Transverse colon (tissue), 4 donors: Measurements from ENCODE around the gene MRPL20. TPM values are rescaled to one million over a fixed set of nuclear protein-coding genes. Genes with fewer than 3 reads are reported as not detected.

Experiments
- DNase-seq: peaks from one replicate; pipeline ENCODE4 v3.0.0-alpha.2; 2019
- H3K27ac ChIP-seq, 4 donors: fragments of 200-600 bp; sonication (generic); 2 replicates each; pipeline ENCODE4 v1.5.1; 2016 to 2018; ENCODE audit warnings: inconsistent platforms in 4 of 4
- H3K27me3 ChIP-seq: fragments of 200-600 bp; sonication (generic); 2 replicates; pipeline ENCODE4 v1.5.1; 2017; ENCODE audit warnings: inconsistent platforms
- H3K36me3 ChIP-seq, 4 donors: fragments of 200-600 bp; sonication (generic); 2 replicates each; pipeline ENCODE4 v1.5.1; 2017 to 2019; ENCODE audit warnings: inconsistent platforms in 4 of 4
- H3K4me1 ChIP-seq, 4 donors: fragments of 200-600 bp; sonication (generic); 2 replicates each; pipeline ENCODE4 v1.5.1; 2017 to 2020; ENCODE audit warnings: inconsistent platforms in 4 of 4
- H3K4me3 ChIP-seq, 4 donors: fragments of 200-600 bp; sonication (generic); 1 replicate in 1 of 4; 2 replicates in 3 of 4; pipeline versions ENCODE4 v1.5.1 to v1.6.1; 2017 to 2019; ENCODE audit warnings: inconsistent platforms in 4 of 4
- H3K9me3 ChIP-seq, 2 donors: fragments of 200-600 bp; sonication (generic); 2 replicates each; pipeline ENCODE4 v1.5.1; 2017 to 2019; ENCODE audit warnings: inconsistent platforms in 2 of 2
- EP300 ChIP-seq: sonication (generic); formaldehyde crosslinking; IDR thresholded peaks from one replicate; pipeline ENCODE4 v1.6.1; 2017; ENCODE audit warnings: antibody characterized with exemption, low read depth
- POLR2A ChIP-seq: fragments of 450-650 bp; IDR thresholded peaks from one replicate; pipeline ENCODE4 v1.6.1; 2016; ENCODE audit warnings: antibody characterized with exemption, mild to moderate bottlenecking, moderate library complexity
- POLR2AphosphoS5 ChIP-seq, 3 donors: sonication (generic); formaldehyde crosslinking; IDR thresholded peaks; one replicate each; pipeline ENCODE4 v1.6.1; 2016; ENCODE audit warnings: antibody characterized with exemption in 3 of 3
- WGBS, 2 donors: methylation state at CpG; one replicate each; pipeline ENCODE4 v1.1.5; 2018; ENCODE audit warnings: low coverage in 1 of 2; 5-methylcytosine and 5-hydroxymethylcytosine counted together
- in situ Hi-C, 4 donors: fragments of 200-750 bp; cut with MboI; loops; one replicate each; pipeline versions ENCODE4 v1.15.0 to v1.15.1; 2017; ENCODE audit warnings: low sequenced_read_pairs in 3 of 4, low pct_ligation_motif_present in 1 of 4, low pct_unique_long_range_greater_than_20kb in 1 of 4
- intact Hi-C: fragments of 100-400 bp; cut with DNase I; formaldehyde crosslinking; loops from one replicate; pipeline ENCODE4 v1.15.1; 2023; ENCODE audit warnings: low total_unique reads
- total RNA-seq, 4 donors: library from RNA; depleted of rRNA; stranded (reverse); fragments of >200 nt; gene quantifications; one replicate each; pipeline ENCODE4 v1.1.0, GENCODE V29; 2016
- TF ChIP-seq, protein P1 (sequence below), 5 experiments: fragments of 200-600 bp in 3 of 5; fragments of 450-650 bp in 2 of 5; sonication (generic) in 3 of 5; IDR thresholded peaks; 1 replicate in 2 of 5; 2 replicates in 3 of 5; pipeline ENCODE4 v1.5.1; 2016 to 2017; ENCODE audit warnings: antibody characterized with exemption in 5 of 5, inconsistent platforms in 3 of 5, mild to moderate bottlenecking in 2 of 5, moderate library complexity in 1 of 5

Gene MRPL20
- total RNA-seq, 4 donors from 2014 or later: 40.0 to 183 (median 97.0) TPM

DNA sequence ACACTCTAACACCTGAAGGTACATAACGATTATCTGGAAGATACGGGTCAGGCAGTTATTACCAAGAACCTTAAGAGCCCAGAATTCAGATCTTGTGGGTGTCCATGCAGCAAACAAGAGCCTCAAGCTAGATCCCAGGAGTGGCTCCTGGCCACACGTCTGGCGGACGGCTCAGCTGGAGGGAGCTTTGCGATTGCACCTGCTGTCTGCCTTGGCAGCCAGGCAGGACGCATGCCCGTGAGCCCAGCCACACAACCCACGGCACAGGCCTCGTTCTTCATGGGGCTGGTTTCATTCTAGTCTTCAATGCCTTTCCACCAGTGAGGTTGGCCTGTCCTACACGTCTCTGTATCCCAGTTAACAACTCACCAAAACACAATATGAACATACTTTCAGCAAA is 13.7 kb downstream of the MRPL20 start:
- Histone ChIP-seq H3K4me1 (peaks cover 5 to 15% (median 12%) of the 10 kb centered on the region in 4 donors), H3K4me3 (no peak overlapping the region), H3K9me3 (no peaks in the 10 kb centered on the region), H3K36me3 (peaks cover 0 to 70% (median 37%) of the 10 kb centered on the region in 4 donors), H3K27ac (no peak overlapping the region), H3K27me3 (no peaks in the 10 kb centered on the region)
- in situ Hi-C loops (no loop called here), intact Hi-C loops (no loop called here)
- TF ChIP-seq POLR2A: no peak
- TF ChIP-seq EP300: no peak
- TF ChIP-seq POLR2AphosphoS5 (IDR thresholded peaks at IDR 0.05): no peak
- TF ChIP-seq, protein P1, sequence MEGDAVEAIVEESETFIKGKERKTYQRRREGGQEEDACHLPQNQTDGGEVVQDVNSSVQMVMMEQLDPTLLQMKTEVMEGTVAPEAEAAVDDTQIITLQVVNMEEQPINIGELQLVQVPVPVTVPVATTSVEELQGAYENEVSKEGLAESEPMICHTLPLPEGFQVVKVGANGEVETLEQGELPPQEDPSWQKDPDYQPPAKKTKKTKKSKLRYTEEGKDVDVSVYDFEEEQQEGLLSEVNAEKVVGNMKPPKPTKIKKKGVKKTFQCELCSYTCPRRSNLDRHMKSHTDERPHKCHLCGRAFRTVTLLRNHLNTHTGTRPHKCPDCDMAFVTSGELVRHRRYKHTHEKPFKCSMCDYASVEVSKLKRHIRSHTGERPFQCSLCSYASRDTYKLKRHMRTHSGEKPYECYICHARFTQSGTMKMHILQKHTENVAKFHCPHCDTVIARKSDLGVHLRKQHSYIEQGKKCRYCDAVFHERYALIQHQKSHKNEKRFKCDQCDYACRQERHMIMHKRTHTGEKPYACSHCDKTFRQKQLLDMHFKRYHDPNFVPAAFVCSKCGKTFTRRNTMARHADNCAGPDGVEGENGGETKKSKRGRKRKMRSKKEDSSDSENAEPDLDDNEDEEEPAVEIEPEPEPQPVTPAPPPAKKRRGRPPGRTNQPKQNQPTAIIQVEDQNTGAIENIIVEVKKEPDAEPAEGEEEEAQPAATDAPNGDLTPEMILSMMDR (IDR thresholded peaks at IDR 0.05): no peak
- 96% methylated on average over 11 of the region's 11 CpGs; no CpG with 5 or more reads in 1 of the 2 donors for WGBS, 2 donors
- no peak for DNase-seq

DNA sequence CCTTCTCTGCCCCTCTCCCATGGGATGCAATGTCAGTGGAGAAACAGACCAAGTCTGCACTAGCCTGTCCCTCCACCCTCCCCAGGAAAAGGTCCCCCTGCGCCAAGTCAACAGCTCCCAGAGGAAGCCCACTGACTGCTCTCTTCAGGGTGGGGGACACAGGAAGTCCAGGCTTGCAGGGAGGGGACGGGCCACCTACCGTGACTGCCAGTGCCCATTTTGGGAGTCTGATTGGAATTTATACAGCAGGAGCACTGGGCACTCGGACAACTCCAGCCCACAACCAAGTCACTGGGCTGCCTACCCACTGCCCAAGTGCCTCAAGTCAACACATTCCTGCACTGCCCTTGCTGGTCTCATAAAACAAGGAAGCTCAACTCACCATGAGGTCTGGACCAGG is 14.1 kb downstream of the MRPL20 start:
- TF ChIP-seq POLR2AphosphoS5 (IDR thresholded peaks at IDR 0.05): no peak
- no peak for TF ChIP-seq EP300
- TF ChIP-seq, protein P1 (IDR thresholded peaks at IDR 0.05): no peak
- no peak for TF ChIP-seq POLR2A
- in situ Hi-C loops (no loop called here), intact Hi-C loops (no loop called here)
- Histone ChIP-seq H3K9me3 (no peaks in the 10 kb centered on the region), H3K27me3 (no peaks in the 10 kb centered on the region), H3K4me1 (peaks cover 3 to 10% (median 8%) of the 10 kb centered on the region in 4 donors), H3K4me3 (no peak overlapping the region), H3K27ac (no peak overlapping the region), H3K36me3 (peaks cover 0 to 75% (median 39%) of the 10 kb centered on the region in 4 donors)
- no peak for DNase-seq
- WGBS, 2 donors: 91% methylated on average over 4 of the region's 4 CpGs; no CpG with 5 or more reads in 1 of the 2 donors

DNA sequence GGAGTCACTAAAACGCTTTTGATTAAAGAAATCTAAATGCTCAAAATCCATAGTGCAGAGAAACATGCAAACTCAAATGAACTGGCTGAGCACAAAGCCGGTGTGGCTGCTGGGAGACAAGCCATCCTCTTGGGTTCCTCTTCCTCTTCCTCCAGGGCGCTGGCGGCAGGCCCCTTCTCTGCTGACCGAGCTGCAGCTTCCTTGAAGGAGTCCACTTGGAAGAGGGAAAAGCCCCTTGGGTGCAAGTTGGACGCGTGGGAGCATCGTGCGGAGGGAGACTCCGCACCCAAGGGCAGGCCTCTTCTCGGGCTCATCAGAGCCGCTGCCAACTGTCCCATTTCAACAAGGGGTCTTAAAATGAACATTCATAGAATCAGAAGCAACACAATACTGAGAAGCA is 15.9 kb downstream of the MRPL20 start:
- Histone ChIP-seq H3K27ac (no peak overlapping the region), H3K36me3 (peaks cover 0 to 91% (median 46%) of the 10 kb centered on the region in 4 donors), H3K4me3 (no peak overlapping the region), H3K4me1 (no peaks in the 10 kb centered on the region), H3K9me3 (no peaks in the 10 kb centered on the region), H3K27me3 (no peaks in the 10 kb centered on the region)
- WGBS, 2 donors: 81 to 89% methylated on average over 5 to 12 of the region's 12 CpGs
- DNase-seq: no peak
- intact Hi-C loops: no loop called here
- in situ Hi-C loops: no loop called here
- no peak for TF ChIP-seq POLR2AphosphoS5 (IDR thresholded peaks at IDR 0.05)
- TF ChIP-seq, protein P1 (IDR thresholded peaks at IDR 0.05): no peak
- TF ChIP-seq EP300: no peak
- no peak for TF ChIP-seq POLR2A

DNA sequence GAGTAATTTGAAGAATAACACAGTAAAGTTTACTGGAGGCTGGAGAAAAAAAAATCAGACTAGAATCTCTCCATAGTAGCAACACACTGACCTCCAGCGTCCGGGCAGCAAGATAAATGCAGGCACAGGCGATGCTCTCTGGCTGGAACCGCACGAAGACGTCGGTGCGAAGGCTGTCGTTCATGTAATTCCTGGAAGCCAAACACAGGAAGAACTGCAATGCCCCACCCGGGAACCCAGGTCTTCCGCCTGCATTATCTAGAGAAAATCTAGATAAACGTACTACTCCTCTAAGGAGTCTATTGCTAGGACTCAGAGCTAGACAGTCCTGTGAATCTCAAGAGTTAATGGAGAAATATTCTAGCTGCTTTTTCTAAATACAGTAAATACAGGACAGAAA is 16.4 kb downstream of the MRPL20 start:
- no peak overlapping the region for H3K4me3 ChIP-seq
- WGBS, 2 donors: 96 to 97% methylated on average over 4 to 12 of the region's 12 CpGs

More for the DNA sequence above, 16.4 kb downstream of the MRPL20 start:
- intact Hi-C loops: no loop called here
- DNase-seq: no peak
- H3K27me3 ChIP-seq: no peaks in the 10 kb centered on the region
- TF ChIP-seq POLR2A (no peak), EP300 (no peak), POLR2AphosphoS5 (IDR thresholded peaks at IDR 0.05) (no peak)
- TF ChIP-seq, protein P1 (IDR thresholded peaks at IDR 0.05): no peak
- H3K27ac ChIP-seq: no peak overlapping the region
- in situ Hi-C loops: no loop called here
- H3K36me3 ChIP-seq: peaks cover 0 to 95% (median 49%) of the 10 kb centered on the region in 4 donors
- no peaks in the 10 kb centered on the region for H3K9me3 ChIP-seq
- H3K4me1 ChIP-seq: no peaks in the 10 kb centered on the region
